ENCODE results near the gene INSRR. TPM values are rescaled to one million over a fixed set of nuclear protein-coding genes. Genes with fewer than 3 reads are reported as not detected.
A peak's percentile ranks its signal among the peaks of the same experiment; 100 is the strongest.

The INSRR gene
- total and polyA plus RNA-seq, 9 of the 15 experiments (the other 6 are each of a cell fraction or from before 2014, with no cell fraction given), result 0.03 to 0.18 (median 0.06) TPM; not detected in 3

DNA sequence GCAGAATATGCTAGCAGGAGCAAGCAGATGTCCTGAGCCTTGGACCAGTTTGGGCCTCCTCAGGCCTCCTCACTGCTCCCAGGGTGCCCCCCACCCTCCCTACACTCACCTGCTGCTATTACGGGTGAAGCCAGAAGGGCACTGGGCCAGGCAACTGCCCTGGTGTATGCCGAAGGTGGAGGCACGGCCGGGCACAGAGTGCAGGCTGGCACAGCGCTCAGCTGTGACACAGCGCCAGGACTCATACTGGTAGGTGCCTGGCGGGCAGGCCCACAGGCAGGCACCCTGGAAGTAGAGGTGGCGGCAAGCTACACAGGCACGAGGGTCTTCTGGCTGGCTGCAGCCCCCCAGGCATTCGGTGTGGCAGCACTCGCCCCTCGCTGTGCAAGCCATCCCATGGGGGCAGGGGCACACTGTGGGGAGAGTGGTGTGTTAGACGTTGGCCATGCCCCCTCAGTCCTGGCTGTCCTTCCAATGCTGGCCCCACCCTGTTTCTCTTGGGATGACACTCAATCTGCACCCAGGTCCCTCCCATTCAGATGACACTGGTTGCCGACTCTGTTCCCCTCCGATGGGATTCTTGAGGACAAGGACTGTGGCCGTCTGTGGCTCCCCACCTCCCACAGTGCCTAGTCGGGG is 7.0 kb downstream of the INSRR start:
- TF ChIP-seq U2AF2 (optimal IDR thresholded peaks at IDR 0.05; ENCODE audit: low read depth, low read length), result no peak
- TF ChIP-seq, protein P1, sequence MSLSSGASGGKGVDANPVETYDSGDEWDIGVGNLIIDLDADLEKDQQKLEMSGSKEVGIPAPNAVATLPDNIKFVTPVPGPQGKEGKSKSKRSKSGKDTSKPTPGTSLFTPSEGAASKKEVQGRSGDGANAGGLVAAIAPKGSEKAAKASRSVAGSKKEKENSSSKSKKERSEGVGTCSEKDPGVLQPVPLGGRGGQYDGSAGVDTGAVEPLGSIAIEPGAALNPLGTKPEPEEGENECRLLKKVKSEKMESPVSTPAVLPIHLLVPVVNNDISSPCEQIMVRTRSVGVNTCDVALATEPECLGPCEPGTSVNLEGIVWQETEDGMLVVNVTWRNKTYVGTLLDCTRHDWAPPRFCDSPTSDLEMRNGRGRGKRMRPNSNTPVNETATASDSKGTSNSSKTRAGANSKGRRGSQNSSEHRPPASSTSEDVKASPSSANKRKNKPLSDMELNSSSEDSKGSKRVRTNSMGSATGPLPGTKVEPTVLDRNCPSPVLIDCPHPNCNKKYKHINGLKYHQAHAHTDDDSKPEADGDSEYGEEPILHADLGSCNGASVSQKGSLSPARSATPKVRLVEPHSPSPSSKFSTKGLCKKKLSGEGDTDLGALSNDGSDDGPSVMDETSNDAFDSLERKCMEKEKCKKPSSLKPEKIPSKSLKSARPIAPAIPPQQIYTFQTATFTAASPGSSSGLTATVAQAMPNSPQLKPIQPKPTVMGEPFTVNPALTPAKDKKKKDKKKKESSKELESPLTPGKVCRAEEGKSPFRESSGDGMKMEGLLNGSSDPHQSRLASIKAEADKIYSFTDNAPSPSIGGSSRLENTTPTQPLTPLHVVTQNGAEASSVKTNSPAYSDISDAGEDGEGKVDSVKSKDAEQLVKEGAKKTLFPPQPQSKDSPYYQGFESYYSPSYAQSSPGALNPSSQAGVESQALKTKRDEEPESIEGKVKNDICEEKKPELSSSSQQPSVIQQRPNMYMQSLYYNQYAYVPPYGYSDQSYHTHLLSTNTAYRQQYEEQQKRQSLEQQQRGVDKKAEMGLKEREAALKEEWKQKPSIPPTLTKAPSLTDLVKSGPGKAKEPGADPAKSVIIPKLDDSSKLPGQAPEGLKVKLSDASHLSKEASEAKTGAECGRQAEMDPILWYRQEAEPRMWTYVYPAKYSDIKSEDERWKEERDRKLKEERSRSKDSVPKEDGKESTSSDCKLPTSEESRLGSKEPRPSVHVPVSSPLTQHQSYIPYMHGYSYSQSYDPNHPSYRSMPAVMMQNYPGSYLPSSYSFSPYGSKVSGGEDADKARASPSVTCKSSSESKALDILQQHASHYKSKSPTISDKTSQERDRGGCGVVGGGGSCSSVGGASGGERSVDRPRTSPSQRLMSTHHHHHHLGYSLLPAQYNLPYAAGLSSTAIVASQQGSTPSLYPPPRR (CRISPR knock-in tag; IDR thresholded peaks at IDR 0.05; ENCODE audit: borderline replicate concordance), result 0 out of 2 replicates have a peak, but pooled peaks have one; percentile 40
- TF ChIP-seq, protein P2, sequence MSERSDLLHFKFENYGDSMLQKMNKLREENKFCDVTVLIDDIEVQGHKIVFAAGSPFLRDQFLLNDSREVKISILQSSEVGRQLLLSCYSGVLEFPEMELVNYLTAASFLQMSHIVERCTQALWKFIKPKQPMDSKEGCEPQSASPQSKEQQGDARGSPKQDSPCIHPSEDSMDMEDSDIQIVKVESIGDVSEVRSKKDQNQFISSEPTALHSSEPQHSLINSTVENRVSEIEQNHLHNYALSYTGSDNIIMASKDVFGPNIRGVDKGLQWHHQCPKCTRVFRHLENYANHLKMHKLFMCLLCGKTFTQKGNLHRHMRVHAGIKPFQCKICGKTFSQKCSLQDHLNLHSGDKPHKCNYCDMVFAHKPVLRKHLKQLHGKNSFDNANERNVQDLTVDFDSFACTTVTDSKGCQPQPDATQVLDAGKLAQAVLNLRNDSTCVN (CRISPR knock-in tag; IDR thresholded peaks at IDR 0.05), result no peak
- Histone ChIP-seq H2AFZ (ENCODE audit: low read depth, low read length) (no peak overlapping the region), H3K9me1 (ENCODE audit: control insufficient read depth, insufficient read depth, low read length) (no peaks in the 10 kb centered on the region), H4K20me1 (replicated peaks; ENCODE audit: control insufficient read depth, insufficient read depth, low read length) (no peaks in the 10 kb centered on the region), H3K79me2 (ENCODE audit: control insufficient read depth, insufficient read depth, low read length) (no peaks in the 10 kb centered on the region), H3K9me3 (replicated peaks; ENCODE audit: control insufficient read depth, insufficient read depth, low read depth, low read length) (no peaks in the 10 kb centered on the region), H3K4me3 (no peak overlapping the region), H3K36me3 (ENCODE audit: control insufficient read depth, insufficient read depth, low read length) (no peaks in the 10 kb centered on the region), H3K9ac (ENCODE audit: insufficient read depth in 1 of 2, low read depth in 2 of 2, low read length in 2 of 2) (peak overlapping the region in 1 of 2 experiments; percentile 50; a peak in 2 of 4 replicates), H3K4me1 (replicated peaks in 1 of 2; ENCODE audit: control insufficient read depth in 2 of 2, insufficient read depth in 2 of 2, low read length in 2 of 2) (peaks cover 22 to 34% of the 10 kb centered on the region in 2 experiments; a peak in 4 of 5 replicates), H3K27ac (ENCODE audit: extremely low read depth, low read depth, low read length) (no peak overlapping the region), H3K27me3 (ENCODE audit: control insufficient read depth in 2 of 2, insufficient read depth in 2 of 2, low read length in 2 of 2) (0 out of 5 replicates have a peak, but pooled peaks cover 0 to 5% of the 10 kb centered on the region in 2 experiments), H3K4me2 (ENCODE audit: insufficient read depth, low read length) (no peak overlapping the region)
- BruUV-seq (replicated peaks), result no TSS peak
- in situ Hi-C loops (cut with MboI) (no loop called here), intact Hi-C loops (cut with micrococcal nuclease) (no loop called here)
- ChIA-PET POLR2A (no interaction called here), CTCF (ENCODE audit: low intra/inter-chr PET ratio) (no interaction called here)
- WGBS (ENCODE audit: insufficient coverage, low coverage, missing lambda C conversion rate), result 52% methylated on average over 17 of the region's 17 CpGs
- FAIRE-seq (no peak), ATAC-seq (no peak), DNase-seq (ENCODE audit: extremely low read depth in 1 of 4, low spot score in 3 of 4) (no peak)

Data from K562 (cell line).